WTC11 (cell line): ENCODE results near the gene MAP3K5.

Source experiments
- ELF4 ChIP-seq: sonication (generic); formaldehyde crosslinking; IDR thresholded peaks from 2 replicates; pipeline ENCODE4 v1.8.1; 2022; ENCODE audit warnings: low read depth, mild to moderate bottlenecking, moderate library complexity, missing genetic modification reagents
- NFYB ChIP-seq: sonication (generic); formaldehyde crosslinking; conservative IDR thresholded peaks from 2 replicates; pipeline ENCODE4 v1.8.0; 2022; ENCODE audit warnings: low read depth, missing genetic modification reagents
- SP1 ChIP-seq: sonication (generic); formaldehyde crosslinking; conservative IDR thresholded peaks from 2 replicates; pipeline ENCODE4 v1.8.1; 2022; ENCODE audit warnings: missing genetic modification reagents
- TEAD4 ChIP-seq: sonication (generic); formaldehyde crosslinking; IDR thresholded peaks from 2 replicates; pipeline ENCODE4 v1.8.0; 2022; ENCODE audit warnings: mild to moderate bottlenecking, missing genetic modification reagents
- TF ChIP-seq, protein P1 (sequence below): fragments of 200-600 bp; IDR thresholded peaks from 2 replicates; pipeline ENCODE4 v1.8.0; 2022; ENCODE audit warnings: antibody characterized with exemption
- TF ChIP-seq, protein P2 (sequence below): sonication (generic); formaldehyde crosslinking; IDR thresholded peaks from 2 replicates; pipeline ENCODE4 v1.8.0; 2022; ENCODE audit warnings: mild to moderate bottlenecking, missing genetic modification reagents

GRCh38 chr6:136717716-136717990 lies 74.6 kb downstream of the MAP3K5 start:
- TF ChIP-seq ELF4 (CRISPR knock-in tag): no peak
- TF ChIP-seq SP1: no peak
- TF ChIP-seq, protein P1, sequence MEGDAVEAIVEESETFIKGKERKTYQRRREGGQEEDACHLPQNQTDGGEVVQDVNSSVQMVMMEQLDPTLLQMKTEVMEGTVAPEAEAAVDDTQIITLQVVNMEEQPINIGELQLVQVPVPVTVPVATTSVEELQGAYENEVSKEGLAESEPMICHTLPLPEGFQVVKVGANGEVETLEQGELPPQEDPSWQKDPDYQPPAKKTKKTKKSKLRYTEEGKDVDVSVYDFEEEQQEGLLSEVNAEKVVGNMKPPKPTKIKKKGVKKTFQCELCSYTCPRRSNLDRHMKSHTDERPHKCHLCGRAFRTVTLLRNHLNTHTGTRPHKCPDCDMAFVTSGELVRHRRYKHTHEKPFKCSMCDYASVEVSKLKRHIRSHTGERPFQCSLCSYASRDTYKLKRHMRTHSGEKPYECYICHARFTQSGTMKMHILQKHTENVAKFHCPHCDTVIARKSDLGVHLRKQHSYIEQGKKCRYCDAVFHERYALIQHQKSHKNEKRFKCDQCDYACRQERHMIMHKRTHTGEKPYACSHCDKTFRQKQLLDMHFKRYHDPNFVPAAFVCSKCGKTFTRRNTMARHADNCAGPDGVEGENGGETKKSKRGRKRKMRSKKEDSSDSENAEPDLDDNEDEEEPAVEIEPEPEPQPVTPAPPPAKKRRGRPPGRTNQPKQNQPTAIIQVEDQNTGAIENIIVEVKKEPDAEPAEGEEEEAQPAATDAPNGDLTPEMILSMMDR: no peak
- TF ChIP-seq TEAD4: no peak
- no peak for TF ChIP-seq NFYB (CRISPR knock-in tag)
- TF ChIP-seq, protein P2, sequence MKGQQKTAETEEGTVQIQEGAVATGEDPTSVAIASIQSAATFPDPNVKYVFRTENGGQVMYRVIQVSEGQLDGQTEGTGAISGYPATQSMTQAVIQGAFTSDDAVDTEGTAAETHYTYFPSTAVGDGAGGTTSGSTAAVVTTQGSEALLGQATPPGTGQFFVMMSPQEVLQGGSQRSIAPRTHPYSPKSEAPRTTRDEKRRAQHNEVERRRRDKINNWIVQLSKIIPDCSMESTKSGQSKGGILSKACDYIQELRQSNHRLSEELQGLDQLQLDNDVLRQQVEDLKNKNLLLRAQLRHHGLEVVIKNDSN (CRISPR knock-in tag): no peak
